K562 (cell line): Measurements from ENCODE around the gene NTN3. TPM values are rescaled to one million over a fixed set of nuclear protein-coding genes. Genes with fewer than 3 reads are reported as not detected.
A peak's percentile ranks its signal among the peaks of the same experiment; 100 is the strongest.

Source experiments
- ATAC-seq: fragments of 200-7000 bp; cut with Tn5 transposase; 3 replicates; pipeline ENCODE4 v1.9.1; 2020; ENCODE audit warnings: moderate library complexity
- BruUV-seq: library from RNA; stranded (reverse); fragments of 400-500 nt; replicated peaks from 2 replicates; lab custom pipeline; 2021; lab: Mats Ljungman, UMichigan
- CTCF ChIA-PET: fragments of 300-600 bp; formaldehyde crosslinking; extraction: SDS; loops from one replicate; lab custom pipeline; 2021; ENCODE audit warnings: low intra/inter-chr PET ratio; lab: Yijun Ruan, JAX
- POLR2A ChIA-PET: fragments of 300-600, 350-650 bp; sonication (Branson Sonifier 250); formaldehyde crosslinking; extraction: SDS; loops from one replicate; lab custom pipeline; 2021; ENCODE audit warnings: antibody characterized with exemption, inconsistent platforms; lab: Yijun Ruan, JAX
- DNase-seq, 4 experiments: peaks; one replicate each; pipeline versions ENCODE4 v3.0.0 to v3.0.0-alpha.2; 2011 to 2018; ENCODE audit warnings: low spot score in 3 of 4, mixed read lengths in 3 of 4; ENCODE audit errors: extremely low read depth in 1 of 4
- FAIRE-seq: peaks from 2 replicates; lab custom pipeline; 2011; peaks lifted over from hg19 to GRCh38; lab: Jason Lieb, UNC
- H2AFZ ChIP-seq: 2 replicates; pipeline ENCODE4 v1.6.0; 2011; ENCODE audit warnings: low read depth, low read length, control low read depth, inconsistent platforms
- H3K27ac ChIP-seq: fragments of 200-600 bp; 3 replicates; pipeline ENCODE4 v1.8.0; 2011; ENCODE audit warnings: low read depth, mild to moderate bottlenecking, control low read depth, inconsistent platforms, low read length, moderate library complexity, mixed read lengths; ENCODE audit errors: extremely low read depth
- H3K27me3 ChIP-seq, 2 experiments: fragments of 300-600 bp in 1 of 2; 2 replicates in 1 of 2; 3 replicates in 1 of 2; pipeline versions ENCODE4 v1.6.0 to v1.8.0; 2011; ENCODE audit warnings: inconsistent platforms in 2 of 2, low read length in 2 of 2, mild to moderate bottlenecking in 1 of 2, mixed read lengths in 1 of 2, moderate library complexity in 1 of 2; ENCODE audit not compliant: control insufficient read depth in 2 of 2, insufficient read depth in 2 of 2
- H3K36me3 ChIP-seq: fragments of 300-600 bp; 3 replicates; pipeline ENCODE4 v1.8.0; 2011; ENCODE audit warnings: mild to moderate bottlenecking, low read length, inconsistent platforms; ENCODE audit not compliant: control insufficient read depth, insufficient read depth
- H3K4me1 ChIP-seq, 2 experiments: fragments of 200-600 bp in 1 of 2; replicated peaks in 1 of 2; 2 replicates in 1 of 2; 3 replicates in 1 of 2; pipeline versions ENCODE4 v1.5.1 to v1.8.0; 2011; ENCODE audit warnings: inconsistent platforms in 2 of 2, low read length in 2 of 2, mild to moderate bottlenecking in 1 of 2, mixed read lengths in 1 of 2, moderate library complexity in 1 of 2; ENCODE audit not compliant: control insufficient read depth in 2 of 2, insufficient read depth in 2 of 2
- H3K4me2 ChIP-seq: 2 replicates; pipeline ENCODE4 v1.6.1; 2011; ENCODE audit warnings: low read length, control low read depth, inconsistent platforms, mixed read lengths; ENCODE audit not compliant: insufficient read depth
- H3K4me3 ChIP-seq: fragments of 200-600 bp; sonication (generic), shearing (Covaris generic); 2 replicates; pipeline ENCODE4 v1.5.1; 2016; ENCODE audit warnings: control low read depth, inconsistent platforms
- H3K79me2 ChIP-seq: fragments of 200-600 bp; 3 replicates; pipeline ENCODE4 v1.8.0; 2011; ENCODE audit warnings: low read length, inconsistent platforms; ENCODE audit not compliant: control insufficient read depth, insufficient read depth
- H3K9ac ChIP-seq, 2 experiments: 2 replicates each; pipeline versions ENCODE4 v1.6.0 to v1.6.1; 2011; ENCODE audit warnings: low read depth in 2 of 2, low read length in 2 of 2, control low read depth in 1 of 2, inconsistent platforms in 1 of 2, mild to moderate bottlenecking in 1 of 2, mixed read lengths in 1 of 2; ENCODE audit not compliant: insufficient read depth in 1 of 2
- H3K9me1 ChIP-seq: one replicate; pipeline ENCODE4 v1.6.0; 2011; ENCODE audit warnings: inconsistent platforms, mild to moderate bottlenecking, low read length, moderate library complexity; ENCODE audit not compliant: control insufficient read depth, insufficient read depth
- H3K9me3 ChIP-seq: replicated peaks from 2 replicates; pipeline ENCODE4 v1.5.1; 2011; ENCODE audit warnings: low read depth, low read length, inconsistent platforms; ENCODE audit not compliant: control insufficient read depth, insufficient read depth
- H4K20me1 ChIP-seq: replicated peaks from 2 replicates; pipeline ENCODE4 v1.6.1; 2011; ENCODE audit warnings: low read length, inconsistent platforms, mixed read lengths; ENCODE audit not compliant: control insufficient read depth, insufficient read depth
- CXXC5 ChIP-seq: fragments of 250-450 bp; sonication (Bioruptor Pico); IDR thresholded peaks from 2 replicates; pipeline ENCODE4 v1.8.0; 2022; ENCODE audit warnings: inconsistent platforms, mild to moderate bottlenecking, moderate library complexity
- ESRRB ChIP-seq: fragments of 250-450 bp; sonication (Bioruptor Pico); IDR thresholded peaks from 2 replicates; pipeline ENCODE4 v1.5.0; 2020; ENCODE audit warnings: mild to moderate bottlenecking, moderate library complexity, borderline replicate concordance
- RBM15 ChIP-seq: fragments of 200-400 bp; formaldehyde crosslinking; IDR thresholded peaks from 2 replicates; pipeline ENCODE4 v1.6.1; 2018; ENCODE audit warnings: mild to moderate bottlenecking, low read length, moderate library complexity; ENCODE audit not compliant: insufficient read depth
- ZBED1 ChIP-seq: IDR thresholded peaks from 2 replicates; pipeline ENCODE4 v1.6.1; 2014
- WGBS: fragments of 100-300 bp; shearing (Covaris generic); methylation state at CpG from one replicate; pipeline ENCODE4 v1.1.6; 2016; ENCODE audit warnings: low coverage, mixed read lengths; ENCODE audit not compliant: insufficient coverage; ENCODE audit errors: missing lambda C conversion rate; 5-methylcytosine and 5-hydroxymethylcytosine counted together
- in situ Hi-C: fragments of 300-500 bp; cut with MboI; formaldehyde crosslinking; loops from 4 replicates; pipeline ENCODE4 v1.15.0; 2018; ENCODE audit warnings: inconsistent platforms, mixed read lengths
- intact Hi-C: fragments of 100-400 bp; cut with micrococcal nuclease; formaldehyde crosslinking; loops from 2 replicates; pipeline ENCODE4 v1.14.2; 2022
- polyA plus RNA-seq, 8 experiments: library from polyadenylated mRNA; depleted of rRNA in 4 of 8; stranded (reverse) in 5 of 8; unstranded in 3 of 8; fragments of >200 nt; fragmentation: Nextera tagmentation in 2 of 8; fragmentation: Illumina TruSeq in 1 of 8; extraction: Ambion mirVana in 2 of 8; extraction: Trizol in 1 of 8; gene quantifications; 2 replicates each; pipeline versions ENCODE4 v1.2.1 to v1.2.3, GENCODE V29; 2011 to 2014; ENCODE audit warnings: inconsistent platforms in 1 of 8, missing spikeins in 1 of 8
- total RNA-seq, 7 experiments: library from RNA; depleted of rRNA in 6 of 7; stranded (reverse); fragments of >200 nt in 6 of 7; fragmentation: Illumina TruSeq in 2 of 7; extraction: Trizol in 2 of 7; gene quantifications; 2 replicates each; pipeline versions ENCODE4 v1.2.1 to v1.2.3, GENCODE V29; 2011 to 2021; ENCODE audit warnings: low replicate concordance in 1 of 7
- TF ChIP-seq, protein P1 (sequence below): sonication (generic); formaldehyde crosslinking; IDR thresholded peaks from 2 replicates; pipeline ENCODE4 v1.8.0; 2022; ENCODE audit warnings: mild to moderate bottlenecking, missing genetic modification reagents, borderline replicate concordance

NTN3 gene
- total and polyA plus RNA-seq, 9 of the 15 experiments (the other 6 are each of a cell fraction or from before 2014, with no cell fraction given), result not detected

DNA sequence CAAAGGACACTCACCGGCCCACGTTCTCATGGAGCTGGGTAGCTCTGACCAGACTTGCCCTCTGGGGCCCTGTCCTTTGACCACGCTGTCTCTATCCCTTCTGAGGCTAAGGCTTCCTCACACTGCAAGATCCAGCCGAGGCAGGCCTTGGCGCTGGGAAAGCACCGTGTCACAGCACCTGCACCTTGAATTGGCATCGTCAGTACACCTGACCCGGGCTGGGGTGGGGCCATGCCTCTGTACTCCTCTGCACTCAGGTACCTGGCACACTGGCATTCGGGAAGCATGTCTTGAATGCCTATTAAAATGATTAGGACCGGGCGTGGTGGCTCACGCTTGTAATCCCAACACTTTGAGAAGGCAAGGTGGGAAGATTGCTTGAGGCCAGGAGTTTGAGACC is 9.9 kb downstream of the NTN3 start:
- peaks cover 95% of the 10 kb centered on the region for H3K79me2 ChIP-seq
- 88% methylated on average over 12 of the region's 12 CpGs for WGBS

DNA sequence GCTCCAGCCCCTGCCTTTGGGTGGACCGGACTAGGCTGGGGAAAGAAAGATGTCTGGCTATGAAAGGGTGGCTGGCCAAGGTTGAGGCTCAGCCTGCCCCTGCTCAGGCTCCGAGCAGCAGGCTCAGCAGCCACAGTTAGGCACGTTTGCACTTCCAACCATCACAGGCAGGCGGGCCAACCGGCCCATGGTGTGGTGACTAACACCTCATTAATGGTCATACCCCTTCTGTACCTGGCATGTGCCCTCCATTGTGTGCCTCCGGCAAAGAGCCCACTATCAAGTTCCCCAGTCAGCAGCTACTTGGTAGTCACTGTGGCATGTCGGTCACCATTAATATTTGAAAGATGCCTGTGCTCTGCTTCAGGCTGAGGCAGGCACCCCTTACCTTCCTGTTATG is 10.6 kb downstream of the NTN3 start:
- ChIA-PET CTCF (no interaction called here), POLR2A (interaction anchor here (1.9 kb wide), 1 partner anchor 11 kb away, joined by 10 read pairs; no protein-coding TSS in a partner anchor)
- 88% methylated on average over 6 of the region's 7 CpGs for WGBS
- Histone ChIP-seq H3K79me2 (peaks cover 95% of the 10 kb centered on the region), H3K9ac (peak overlapping the region in 1 of 2 experiments; percentile 86; a peak in 2 of 4 replicates), H2AFZ (no peak overlapping the region), H3K4me2 (no peak overlapping the region), H3K36me3 (peaks cover 38% of the 10 kb centered on the region; the same call in 2 of the 3 replicates), H3K27me3 (no peaks in the 10 kb centered on the region), H3K4me3 (no peak overlapping the region), H3K9me3 (no peaks in the 10 kb centered on the region), H3K9me1 (no peaks in the 10 kb centered on the region), H4K20me1 (peaks cover 8% of the 10 kb centered on the region; the same call in 1 of the 2 replicates), H3K27ac (no peak overlapping the region), H3K4me1 (peaks cover 62 to 94% of the 10 kb centered on the region in 2 experiments)
- TF ChIP-seq CXXC5 (CRISPR knock-in tag), result no peak
- no peak for TF ChIP-seq ESRRB (CRISPR knock-in tag)
- TF ChIP-seq, protein P1, sequence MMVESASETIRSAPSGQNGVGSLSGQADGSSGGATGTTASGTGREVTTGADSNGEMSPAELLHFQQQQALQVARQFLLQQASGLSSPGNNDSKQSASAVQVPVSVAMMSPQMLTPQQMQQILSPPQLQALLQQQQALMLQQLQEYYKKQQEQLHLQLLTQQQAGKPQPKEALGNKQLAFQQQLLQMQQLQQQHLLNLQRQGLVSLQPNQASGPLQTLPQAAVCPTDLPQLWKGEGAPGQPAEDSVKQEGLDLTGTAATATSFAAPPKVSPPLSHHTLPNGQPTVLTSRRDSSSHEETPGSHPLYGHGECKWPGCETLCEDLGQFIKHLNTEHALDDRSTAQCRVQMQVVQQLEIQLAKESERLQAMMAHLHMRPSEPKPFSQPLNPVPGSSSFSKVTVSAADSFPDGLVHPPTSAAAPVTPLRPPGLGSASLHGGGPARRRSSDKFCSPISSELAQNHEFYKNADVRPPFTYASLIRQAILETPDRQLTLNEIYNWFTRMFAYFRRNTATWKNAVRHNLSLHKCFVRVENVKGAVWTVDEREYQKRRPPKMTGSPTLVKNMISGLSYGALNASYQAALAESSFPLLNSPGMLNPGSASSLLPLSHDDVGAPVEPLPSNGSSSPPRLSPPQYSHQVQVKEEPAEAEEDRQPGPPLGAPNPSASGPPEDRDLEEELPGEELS (CRISPR knock-in tag), result no peak
- no peak for TF ChIP-seq ZBED1
- no TSS peak for BruUV-seq
- intact Hi-C loops (no loop called here), in situ Hi-C loops (no loop called here)
- DNase-seq (no peak), FAIRE-seq (no peak), ATAC-seq (no peak)

More for the DNA sequence above, 9.9 kb downstream of the NTN3 start:
- H3K9me3 ChIP-seq, result no peaks in the 10 kb centered on the region
- H3K36me3 ChIP-seq, result peaks cover 34% of the 10 kb centered on the region; the same call in 2 of the 3 replicates
- no peak overlapping the region for H2AFZ ChIP-seq
- POLR2A ChIA-PET, result interaction anchor here (1.3 to 2.2 kb wide), 2 partner anchors 8 to 20 kb away, joined by 3 to 8 read pairs; no protein-coding TSS in a partner anchor
- no peaks in the 10 kb centered on the region for H3K27me3 ChIP-seq
- no peak overlapping the region for H3K4me3 ChIP-seq
- peak overlapping the region in 1 of 2 experiments; percentile 81; a peak in 2 of 4 replicates for H3K9ac ChIP-seq
- no peak overlapping the region for H3K4me2 ChIP-seq
- H4K20me1 ChIP-seq, result peaks cover 8% of the 10 kb centered on the region; the same call in 1 of the 2 replicates
- intact Hi-C loops, result no loop called here
- CTCF ChIA-PET, result no interaction called here
- ATAC-seq, result no peak
- H3K4me1 ChIP-seq, result peaks cover 69 to 94% of the 10 kb centered on the region in 2 experiments
- no peak for TF ChIP-seq RBM15
- H3K27ac ChIP-seq, result no peak overlapping the region; the same call in 2 of the 3 replicates
- FAIRE-seq, result no peak
- no TSS peak for BruUV-seq
- no peak for DNase-seq
- in situ Hi-C loops, result no loop called here
- no peaks in the 10 kb centered on the region for H3K9me1 ChIP-seq
